Measurements from ENCODE around the gene KCNB1.

The KCNB1 gene

DNA sequence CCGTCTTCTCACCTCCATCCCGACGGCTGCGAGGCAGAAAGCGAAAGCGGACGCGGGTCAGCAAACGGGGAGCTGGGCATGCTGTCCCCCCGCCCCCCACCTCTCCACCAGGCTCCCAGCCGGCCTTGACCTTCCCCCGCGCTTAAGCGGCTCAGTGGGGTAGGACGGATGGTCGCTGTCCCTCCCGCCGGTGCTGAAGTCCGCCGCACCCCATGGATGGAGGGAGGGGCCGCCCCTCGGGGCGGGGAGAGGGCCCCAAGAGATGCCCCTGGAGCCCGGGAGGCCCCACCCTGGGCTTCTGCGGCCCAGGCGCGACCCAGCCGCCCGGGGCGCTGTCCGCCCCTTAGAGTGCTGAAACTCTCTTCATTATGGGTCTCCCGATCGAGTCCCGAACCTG lies at the start of gene KCNB1:
KCNB1 (minus strand) TSS at position 48 of the 397 bp plus-strand sequence. CDS start 188 bp downstream, outside the sequence.
- peaks cover 79% of the 10 kb centered on the region for H3K27me3 Mint-ChIP-seq
- H3K9me3 Mint-ChIP-seq: no peaks in the 10 kb centered on the region
- H3K27ac Mint-ChIP-seq: no peak within 1 kb of the TSS
- H3K4me1 Mint-ChIP-seq (ENCODE audit: low read depth): peaks cover 10% of the 10 kb centered on the region
- no peaks in the 10 kb centered on the region for H3K36me3 Mint-ChIP-seq (ENCODE audit: low read depth)
- H3K4me3 Mint-ChIP-seq: no peak within 1 kb of the TSS

DNA sequence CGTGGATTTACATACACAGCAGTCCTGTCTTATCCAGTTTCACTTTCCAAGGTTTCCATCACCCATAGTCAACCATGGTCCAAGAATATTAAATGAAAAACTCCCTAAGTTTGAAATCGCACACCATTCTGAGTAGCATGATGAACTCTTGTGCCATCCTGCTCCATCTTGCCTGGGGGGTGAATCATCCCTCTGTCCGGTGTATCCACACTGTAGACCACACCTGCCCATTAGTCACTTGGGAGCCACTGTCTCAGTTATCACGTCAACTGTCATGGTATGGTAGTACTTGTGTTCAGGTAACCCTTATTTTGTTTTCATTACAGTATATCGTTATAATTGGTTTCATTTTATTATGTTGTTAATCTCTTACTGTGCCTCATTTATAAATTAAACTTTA lies 47.0 kb upstream of the KCNB1 start:
- Mint-ChIP-seq H3K4me3 (no peak overlapping the region), H3K4me1 (ENCODE audit: low read depth) (peaks cover 6% of the 10 kb centered on the region), H3K27me3 (peaks cover 21% of the 10 kb centered on the region), H3K36me3 (ENCODE audit: low read depth) (peaks cover 5% of the 10 kb centered on the region), H3K27ac (no peak overlapping the region), H3K9me3 (peaks cover 6% of the 10 kb centered on the region)

DNA sequence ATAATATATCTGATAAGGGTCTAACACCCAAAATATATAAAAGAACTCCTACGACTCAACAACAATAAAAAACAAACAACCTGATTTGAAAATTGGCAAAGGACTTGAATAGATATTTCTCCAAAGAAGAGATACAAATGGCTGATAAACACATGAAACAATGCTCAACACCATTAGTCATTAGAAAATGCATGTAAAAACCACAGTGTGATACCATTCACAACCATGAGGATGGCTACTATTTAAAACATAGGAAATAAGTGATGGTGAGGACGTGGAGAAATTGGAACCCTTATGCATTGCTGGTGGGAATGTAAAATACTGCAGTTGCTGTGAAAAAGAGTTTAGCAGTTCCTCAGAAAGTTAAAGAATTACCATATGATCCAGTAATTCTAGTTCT lies 44.1 kb upstream of the KCNB1 start:
- H3K4me1 Mint-ChIP-seq (ENCODE audit: low read depth): no peaks in the 10 kb centered on the region
- H3K9me3 Mint-ChIP-seq: peaks cover 6% of the 10 kb centered on the region
- peaks cover 32% of the 10 kb centered on the region for H3K27me3 Mint-ChIP-seq
- H3K27ac Mint-ChIP-seq: no peak overlapping the region
- H3K36me3 Mint-ChIP-seq (ENCODE audit: low read depth): peaks cover 8% of the 10 kb centered on the region
- no peak overlapping the region for H3K4me3 Mint-ChIP-seq

DNA sequence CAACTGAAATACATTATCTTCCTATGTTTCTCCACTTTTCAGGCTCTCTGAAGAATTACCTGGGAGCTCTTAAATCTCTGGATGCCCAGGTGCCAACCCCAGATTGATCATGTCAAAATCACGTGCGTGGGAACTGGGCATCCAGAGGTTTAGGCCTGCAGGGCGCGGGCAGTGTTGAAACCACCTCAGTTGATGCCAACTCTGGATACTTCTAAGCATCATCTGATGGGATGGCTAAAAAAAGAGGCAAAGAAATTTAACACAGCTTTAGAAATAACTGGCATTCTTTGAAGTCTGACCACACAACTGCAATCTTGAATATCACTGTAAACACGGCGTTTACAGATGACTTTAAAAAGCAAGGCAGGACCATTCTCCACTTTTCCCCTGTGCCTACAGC lies 43.6 kb upstream of the KCNB1 start:
- Mint-ChIP-seq H3K36me3 (ENCODE audit: low read depth) (peaks cover 8% of the 10 kb centered on the region), H3K4me3 (no peak overlapping the region), H3K27me3 (peaks cover 32% of the 10 kb centered on the region), H3K4me1 (ENCODE audit: low read depth) (no peaks in the 10 kb centered on the region), H3K27ac (no peak overlapping the region), H3K9me3 (peaks cover 6% of the 10 kb centered on the region)

DNA sequence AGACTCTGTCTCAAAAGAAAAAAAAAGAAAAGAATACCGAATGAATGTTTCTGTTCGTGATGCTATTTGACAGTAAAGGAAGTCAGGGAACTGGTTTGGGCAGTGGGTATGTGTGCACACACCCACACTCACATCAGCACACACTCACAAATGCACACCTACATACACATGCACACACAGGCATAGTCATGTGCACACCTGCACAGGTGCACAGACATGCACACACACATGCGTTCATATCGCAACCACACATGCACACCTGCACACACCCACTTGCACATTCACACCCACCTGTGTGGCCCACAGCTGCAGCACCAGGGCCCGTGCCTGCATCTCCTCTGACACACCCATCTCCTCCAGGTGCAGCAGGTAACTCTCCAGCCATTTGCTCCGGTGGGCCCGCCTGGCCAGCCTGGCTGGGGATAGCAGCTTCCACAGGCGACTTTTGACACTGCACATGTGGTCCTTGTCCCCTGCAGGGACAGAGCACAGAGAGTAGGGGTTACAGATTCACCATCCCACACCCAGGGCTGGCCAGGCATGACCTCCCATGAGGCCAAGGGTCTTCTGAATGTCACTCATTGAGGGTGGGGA lies 41.4 kb upstream of the KCNB1 start:
- no peaks in the 10 kb centered on the region for H3K4me1 Mint-ChIP-seq (ENCODE audit: low read depth)
- peaks cover 6% of the 10 kb centered on the region for H3K9me3 Mint-ChIP-seq
- H3K36me3 Mint-ChIP-seq (ENCODE audit: low read depth): peaks cover 8% of the 10 kb centered on the region
- no peak overlapping the region for H3K27ac Mint-ChIP-seq
- H3K27me3 Mint-ChIP-seq: peaks cover 27% of the 10 kb centered on the region
- H3K4me3 Mint-ChIP-seq: no peak overlapping the region

DNA sequence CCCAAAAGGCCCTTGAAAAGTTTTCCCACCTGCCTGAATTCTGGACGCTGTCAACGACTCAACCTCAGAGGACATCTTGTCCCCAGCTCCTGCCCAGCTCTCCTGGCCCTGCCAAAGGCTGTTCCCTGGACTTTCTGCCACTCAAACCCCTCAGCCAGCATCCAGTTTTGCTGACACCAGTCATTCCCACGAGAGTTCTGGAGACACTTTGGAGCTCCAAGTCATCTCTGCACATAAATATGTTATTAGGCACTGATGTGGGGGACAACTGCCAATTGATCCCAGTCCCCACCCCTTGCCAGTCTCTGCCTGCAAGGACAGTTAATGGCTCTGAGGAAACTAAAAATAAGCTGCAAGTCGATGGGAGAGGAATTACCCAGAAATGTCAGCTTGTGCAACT lies 38.9 kb upstream of the KCNB1 start:
- H3K36me3 Mint-ChIP-seq (ENCODE audit: low read depth): peaks cover 8% of the 10 kb centered on the region
- H3K4me1 Mint-ChIP-seq (ENCODE audit: low read depth): no peaks in the 10 kb centered on the region
- peaks cover 26% of the 10 kb centered on the region for H3K27me3 Mint-ChIP-seq
- H3K27ac Mint-ChIP-seq: no peak overlapping the region
- H3K4me3 Mint-ChIP-seq: no peak overlapping the region
- peaks cover 6% of the 10 kb centered on the region for H3K9me3 Mint-ChIP-seq

DNA sequence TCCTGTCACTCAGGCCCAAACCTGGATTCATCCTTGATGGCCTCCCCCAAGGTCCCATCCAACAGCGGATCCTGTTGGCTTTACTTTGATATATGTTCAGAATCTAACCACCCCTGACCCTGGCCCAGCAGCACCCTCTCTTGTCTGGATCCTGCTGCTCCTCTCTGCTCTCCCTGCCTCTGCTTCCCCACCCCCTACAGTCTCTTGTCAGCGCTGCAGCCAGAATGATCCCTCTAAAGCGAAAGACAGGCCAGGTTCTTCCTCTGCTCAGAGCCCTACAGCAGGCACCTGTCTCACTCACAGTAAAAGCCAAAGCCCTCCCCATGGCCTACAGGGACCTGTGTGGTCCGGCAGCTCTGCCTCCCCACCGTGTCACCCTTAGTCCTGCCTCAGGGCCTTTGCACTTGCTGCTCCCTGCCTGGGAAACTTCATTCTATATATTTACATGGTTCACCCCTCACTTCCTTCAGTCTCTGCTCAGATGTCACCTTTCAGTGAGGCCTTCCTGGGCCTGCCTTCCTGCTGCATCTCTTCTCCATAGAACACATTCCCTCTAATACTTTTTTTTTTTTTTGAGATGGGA lies 37.4 kb upstream of the KCNB1 start:
- Mint-ChIP-seq H3K36me3 (ENCODE audit: low read depth) (peaks cover 7% of the 10 kb centered on the region), H3K27ac (no peak overlapping the region), H3K4me3 (no peak overlapping the region), H3K27me3 (peaks cover 25% of the 10 kb centered on the region), H3K4me1 (ENCODE audit: low read depth) (no peaks in the 10 kb centered on the region), H3K9me3 (peaks cover 3% of the 10 kb centered on the region)

DNA sequence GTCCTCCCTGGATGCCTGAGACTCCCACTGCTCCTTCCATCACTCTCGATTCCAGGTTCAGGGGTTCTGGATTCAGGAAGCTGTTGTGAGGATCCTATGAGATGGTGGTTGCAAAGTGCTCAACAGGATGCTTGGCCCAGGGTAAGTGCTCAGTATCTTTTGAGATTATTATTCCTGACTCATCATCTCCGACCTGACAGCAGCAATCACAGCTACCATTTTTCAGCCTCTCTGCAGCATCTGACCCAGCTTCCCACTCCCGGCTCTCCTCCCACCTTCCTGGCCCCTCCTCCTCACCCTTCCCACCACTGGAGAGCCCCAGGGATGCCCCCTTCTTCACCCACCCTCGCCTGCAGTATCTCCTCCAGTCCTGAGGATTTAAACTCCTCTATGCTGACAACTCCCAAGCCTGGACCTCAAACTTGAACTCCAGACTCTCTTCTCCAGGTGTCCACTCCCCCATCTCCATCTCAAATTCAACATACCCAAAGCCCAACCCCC lies 36.8 kb upstream of the KCNB1 start:
- peaks cover 3% of the 10 kb centered on the region for H3K36me3 Mint-ChIP-seq (ENCODE audit: low read depth)
- peaks cover 31% of the 10 kb centered on the region for H3K27me3 Mint-ChIP-seq
- H3K4me1 Mint-ChIP-seq (ENCODE audit: low read depth): no peaks in the 10 kb centered on the region
- H3K27ac Mint-ChIP-seq: no peak overlapping the region
- H3K4me3 Mint-ChIP-seq: no peak overlapping the region
- no peaks in the 10 kb centered on the region for H3K9me3 Mint-ChIP-seq

DNA sequence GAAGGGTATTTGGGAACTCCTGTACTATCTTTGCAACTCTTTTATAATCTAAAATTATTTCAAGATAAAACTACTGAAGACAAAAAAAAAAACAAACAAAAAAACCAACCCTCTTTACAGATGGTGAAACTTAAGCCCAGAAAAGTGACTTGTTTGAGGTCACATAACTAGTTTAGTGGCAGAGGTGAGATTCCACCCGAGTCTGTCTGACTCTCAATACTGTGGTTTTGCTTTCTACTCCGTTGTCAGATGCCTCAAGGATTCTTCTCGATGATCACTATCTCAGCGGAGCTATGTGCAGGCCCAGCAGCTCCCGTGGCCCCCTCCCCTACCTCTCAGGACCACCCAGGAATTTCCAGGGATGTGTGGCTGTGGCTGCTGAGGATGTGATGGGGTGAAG lies 36.1 kb upstream of the KCNB1 start:
- Mint-ChIP-seq H3K4me3 (no peak overlapping the region), H3K9me3 (no peaks in the 10 kb centered on the region), H3K4me1 (ENCODE audit: low read depth) (no peaks in the 10 kb centered on the region), H3K36me3 (ENCODE audit: low read depth) (peaks cover 3% of the 10 kb centered on the region), H3K27me3 (peaks cover 31% of the 10 kb centered on the region), H3K27ac (no peak overlapping the region)

- H3K4me3 Mint-ChIP-seq: no peak overlapping the region
- peaks cover 28% of the 10 kb centered on the region for H3K27me3 Mint-ChIP-seq
- H3K4me1 Mint-ChIP-seq (ENCODE audit: low read depth): no peaks in the 10 kb centered on the region
- no peak overlapping the region for H3K27ac Mint-ChIP-seq
- no peaks in the 10 kb centered on the region for H3K36me3 Mint-ChIP-seq (ENCODE audit: low read depth)
- no peaks in the 10 kb centered on the region for H3K9me3 Mint-ChIP-seq
Measured at GRCh38 chr20:49517805-49518100, 35.3 kb upstream of the KCNB1 start.

- Mint-ChIP-seq H3K4me1 (ENCODE audit: low read depth) (no peaks in the 10 kb centered on the region), H3K9me3 (no peaks in the 10 kb centered on the region), H3K36me3 (ENCODE audit: low read depth) (no peaks in the 10 kb centered on the region), H3K27me3 (peaks cover 24% of the 10 kb centered on the region), H3K27ac (no peak overlapping the region), H3K4me3 (no peak overlapping the region)
Measured at GRCh38 chr20:49516916-49517804, 34.7 kb upstream of the KCNB1 start.

DNA sequence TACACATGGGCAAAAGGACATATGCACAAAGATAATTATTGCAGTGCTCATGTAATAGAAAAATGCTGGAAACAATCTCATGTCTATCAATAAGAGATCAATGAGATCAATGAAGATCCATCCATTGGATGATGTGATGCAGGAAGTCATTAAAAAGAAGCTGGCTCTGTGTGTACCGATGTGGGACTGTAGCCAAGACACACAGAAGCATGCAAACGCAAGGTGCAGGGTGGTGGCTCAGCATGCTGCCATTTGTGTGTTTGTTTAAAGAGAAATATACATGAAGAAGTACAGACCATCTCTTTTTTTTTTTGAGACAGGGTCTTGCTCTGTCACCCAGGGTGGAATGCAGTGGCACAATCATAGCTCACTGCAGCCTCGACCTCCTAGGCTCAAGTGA lies 33.1 kb upstream of the KCNB1 start:
- Mint-ChIP-seq H3K4me3 (no peak overlapping the region), H3K27me3 (peaks cover 25% of the 10 kb centered on the region), H3K27ac (no peak overlapping the region), H3K9me3 (no peaks in the 10 kb centered on the region), H3K4me1 (ENCODE audit: low read depth) (no peaks in the 10 kb centered on the region), H3K36me3 (ENCODE audit: low read depth) (no peaks in the 10 kb centered on the region)

DNA sequence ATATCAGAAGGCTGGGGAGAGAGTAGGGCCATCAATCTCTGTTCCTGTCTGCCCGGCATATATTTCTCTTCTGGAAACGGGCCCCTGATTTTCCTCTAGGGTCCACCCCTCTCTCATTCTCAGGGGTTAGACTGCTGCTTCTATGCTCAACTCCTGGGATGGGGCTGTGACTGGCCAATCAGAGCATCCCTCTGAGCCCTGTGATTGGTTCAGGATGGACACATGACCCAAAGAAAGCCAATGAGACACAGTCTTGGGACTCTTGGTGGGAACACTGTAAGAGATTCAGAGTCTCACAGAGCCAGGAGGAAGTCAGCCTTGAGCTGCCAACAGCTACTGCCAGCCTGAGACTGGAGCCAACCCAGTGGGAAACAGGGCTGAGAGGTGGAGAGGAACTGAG lies 31.0 kb upstream of the KCNB1 start:
- Mint-ChIP-seq H3K36me3 (ENCODE audit: low read depth) (no peaks in the 10 kb centered on the region), H3K9me3 (no peaks in the 10 kb centered on the region), H3K4me1 (ENCODE audit: low read depth) (peaks cover 3% of the 10 kb centered on the region), H3K27ac (no peak overlapping the region), H3K27me3 (peaks cover 38% of the 10 kb centered on the region), H3K4me3 (no peak overlapping the region)

- Mint-ChIP-seq H3K27me3 (peaks cover 41% of the 10 kb centered on the region), H3K4me1 (ENCODE audit: low read depth) (peaks cover 5% of the 10 kb centered on the region), H3K9me3 (no peaks in the 10 kb centered on the region), H3K36me3 (ENCODE audit: low read depth) (no peaks in the 10 kb centered on the region), H3K4me3 (no peak overlapping the region), H3K27ac (no peak overlapping the region)
Measured at GRCh38 chr20:49513009-49513408, 30.5 kb upstream of the KCNB1 start.

- Mint-ChIP-seq H3K27ac (no peak overlapping the region), H3K9me3 (no peaks in the 10 kb centered on the region), H3K36me3 (ENCODE audit: low read depth) (no peaks in the 10 kb centered on the region), H3K27me3 (peaks cover 46% of the 10 kb centered on the region), H3K4me3 (no peak overlapping the region), H3K4me1 (ENCODE audit: low read depth) (peaks cover 5% of the 10 kb centered on the region)
Measured at GRCh38 chr20:49511788-49512525, 29.5 kb upstream of the KCNB1 start.
